OCI-LY1 (cell line): Measurements from ENCODE around the gene CCDC127.

Source experiments
- H2AFZ ChIP-seq: fragments of 200-600 bp; sonication (generic), shearing (Covaris generic); 2 replicates; pipeline ENCODE4 v1.6.0; 2014; ENCODE audit warnings: antibody characterized with exemption, mild to moderate bottlenecking, low read length
- H3F3A ChIP-seq: fragments of 200-600 bp; sonication (generic), shearing (Covaris generic); 2 replicates; pipeline ENCODE4 v1.6.0; 2014; ENCODE audit warnings: mild to moderate bottlenecking, antibody characterized with exemption, low read length, moderate library complexity; ENCODE audit not compliant: insufficient read depth
- H3K27ac ChIP-seq: fragments of 200-600 bp; sonication (generic); 2 replicates; pipeline ENCODE4 v1.5.1; 2014; ENCODE audit warnings: low read length, mixed run types, mild to moderate bottlenecking, low read depth; ENCODE audit not compliant: poor library complexity, severe bottlenecking
- H3K27me3 ChIP-seq: fragments of 200-600 bp; sonication (generic); 2 replicates; pipeline ENCODE4 v1.6.0; 2014; ENCODE audit warnings: antibody characterized with exemption, mild to moderate bottlenecking, low read length, moderate library complexity; ENCODE audit not compliant: insufficient read depth
- H3K36me3 ChIP-seq: fragments of 200-600 bp; sonication (generic); 2 replicates; pipeline ENCODE4 v1.6.1; 2014; ENCODE audit warnings: mild to moderate bottlenecking, antibody characterized with exemption, low read length, moderate library complexity, mixed read lengths; ENCODE audit not compliant: insufficient read depth
- H3K4me1 ChIP-seq: fragments of 200-600 bp; sonication (generic); 2 replicates; pipeline ENCODE4 v1.5.1; 2014; ENCODE audit warnings: mild to moderate bottlenecking, low read length, moderate library complexity; ENCODE audit not compliant: insufficient read depth, severe bottlenecking
- H3K4me2 ChIP-seq: fragments of 200-600 bp; sonication (generic), shearing (Covaris generic); 2 replicates; pipeline ENCODE4 v1.6.1; 2014; ENCODE audit warnings: low read length
- H3K4me3 ChIP-seq: fragments of 200-600 bp; sonication (generic); 2 replicates; pipeline ENCODE4 v1.5.1; 2014; ENCODE audit warnings: low read length, low read depth, mild to moderate bottlenecking, mixed read lengths; ENCODE audit not compliant: poor library complexity, severe bottlenecking
- H3K79me2 ChIP-seq: fragments of 200-600 bp; shearing (Covaris generic); 2 replicates; pipeline ENCODE4 v1.6.1; 2016; ENCODE audit warnings: mixed run types, low read length, mixed read lengths; ENCODE audit not compliant: insufficient read depth
- H3K9ac ChIP-seq: fragments of 200-600 bp; sonication (generic), shearing (Covaris generic); 2 replicates; pipeline ENCODE4 v1.6.1; 2014; ENCODE audit warnings: mild to moderate bottlenecking, low read length, mixed read lengths
- H3K9me2 ChIP-seq: fragments of 200-600 bp; sonication (generic), shearing (Covaris generic); 2 replicates; pipeline ENCODE4 v1.6.1; 2014; ENCODE audit warnings: low read depth, mild to moderate bottlenecking, low read length, mixed read lengths
- H3K9me3 ChIP-seq: fragments of 200-600 bp; shearing (Covaris generic); 2 replicates; pipeline ENCODE4 v1.6.1; 2014; ENCODE audit warnings: low read length, mixed read lengths
- H4K20me1 ChIP-seq: fragments of 200-600 bp; sonication (generic), shearing (Covaris generic); 2 replicates; pipeline ENCODE4 v1.6.0; 2016; ENCODE audit warnings: mild to moderate bottlenecking, low read length; ENCODE audit not compliant: insufficient read depth
- CTCF ChIP-seq: fragments of 200-600 bp; sonication (generic), shearing (Covaris generic); IDR thresholded peaks from 2 replicates; pipeline ENCODE4 v1.5.1; 2017; ENCODE audit warnings: mild to moderate bottlenecking, antibody characterized with exemption, low read length, moderate library complexity, mixed read lengths
- EZH2 ChIP-seq: fragments of 200-600 bp; sonication (generic), shearing (Covaris generic); IDR thresholded peaks from 2 replicates; pipeline ENCODE4 v1.8.0; 2017; ENCODE audit warnings: borderline replicate concordance, mixed run types, mild to moderate bottlenecking, antibody characterized with exemption, low read length, moderate library complexity, mixed read lengths

The CCDC127 gene

GRCh38 chr5:171801-172331 lies 46.1 kb downstream of the CCDC127 start:
- H3K27ac ChIP-seq: no peak overlapping the region
- 0 out of 2 replicates have a peak, but pooled peaks cover 4% of the 10 kb centered on the region for H3K27me3 ChIP-seq
- no peaks in the 10 kb centered on the region for H4K20me1 ChIP-seq
- no peak overlapping the region for H3K4me3 ChIP-seq
- H3K9me2 ChIP-seq: no peaks in the 10 kb centered on the region
- no peaks in the 10 kb centered on the region for H3K9me3 ChIP-seq
- H3K4me1 ChIP-seq: no peaks in the 10 kb centered on the region
- H3F3A ChIP-seq: no peaks in the 10 kb centered on the region
- no peak overlapping the region for H2AFZ ChIP-seq
- H3K9ac ChIP-seq: no peak overlapping the region
- H3K4me2 ChIP-seq: no peak overlapping the region
- TF ChIP-seq CTCF (no peak), EZH2 (no peak)
- H3K79me2 ChIP-seq: no peaks in the 10 kb centered on the region
- H3K36me3 ChIP-seq: no peaks in the 10 kb centered on the region

- H3K4me1 ChIP-seq: no peaks in the 10 kb centered on the region
- H3K79me2 ChIP-seq: no peaks in the 10 kb centered on the region
- 0 out of 2 replicates have a peak, but pooled peaks cover 4% of the 10 kb centered on the region for H3K27me3 ChIP-seq
- no peak overlapping the region for H3K9ac ChIP-seq
- no peaks in the 10 kb centered on the region for H3F3A ChIP-seq
- no peak overlapping the region for H3K4me3 ChIP-seq
- H3K36me3 ChIP-seq: no peaks in the 10 kb centered on the region
- no peaks in the 10 kb centered on the region for H3K9me2 ChIP-seq
- H4K20me1 ChIP-seq: no peaks in the 10 kb centered on the region
- H2AFZ ChIP-seq: no peak overlapping the region
- H3K27ac ChIP-seq: no peak overlapping the region
- H3K9me3 ChIP-seq: no peaks in the 10 kb centered on the region
- TF ChIP-seq EZH2 (no peak), CTCF (no peak)
- H3K4me2 ChIP-seq: no peak overlapping the region
Observed at GRCh38 chr5:170971-171800, 46.8 kb downstream of the CCDC127 start.

GRCh38 chr5:169728-170094 lies 48.2 kb downstream of the CCDC127 start:
- H3K36me3 ChIP-seq: no peaks in the 10 kb centered on the region
- 0 out of 2 replicates have a peak, but pooled peaks cover 4% of the 10 kb centered on the region for H3K27me3 ChIP-seq
- H3F3A ChIP-seq: no peaks in the 10 kb centered on the region
- no peaks in the 10 kb centered on the region for H3K79me2 ChIP-seq
- H2AFZ ChIP-seq: no peak overlapping the region
- no peak overlapping the region for H3K27ac ChIP-seq
- no peaks in the 10 kb centered on the region for H4K20me1 ChIP-seq
- TF ChIP-seq CTCF: no peak
- no peak for TF ChIP-seq EZH2
- H3K9me2 ChIP-seq: no peaks in the 10 kb centered on the region
- H3K4me3 ChIP-seq: no peak overlapping the region
- H3K4me1 ChIP-seq: no peaks in the 10 kb centered on the region
- H3K9me3 ChIP-seq: no peaks in the 10 kb centered on the region
- no peak overlapping the region for H3K9ac ChIP-seq
- H3K4me2 ChIP-seq: no peak overlapping the region
